Measurements from ENCODE around the gene REXO4.

The REXO4 gene

GRCh38 chr9:133394687-133395271, 23.0 kb downstream of the REXO4 start:
- TF ChIP-seq GATA2 (IDR thresholded peaks at IDR 0.05; ENCODE audit: low read depth, low read length): no peak
- TF ChIP-seq GATA3 (IDR thresholded peaks at IDR 0.05; ENCODE audit: low read depth, low read length): no peak

GRCh38 chr9:133393399-133393798, 24.4 kb downstream of the REXO4 start:
- TF ChIP-seq GATA2 (IDR thresholded peaks at IDR 0.05; ENCODE audit: low read depth, low read length) (no peak), GATA3 (IDR thresholded peaks at IDR 0.05; ENCODE audit: low read depth, low read length) (no peak)

DNA sequence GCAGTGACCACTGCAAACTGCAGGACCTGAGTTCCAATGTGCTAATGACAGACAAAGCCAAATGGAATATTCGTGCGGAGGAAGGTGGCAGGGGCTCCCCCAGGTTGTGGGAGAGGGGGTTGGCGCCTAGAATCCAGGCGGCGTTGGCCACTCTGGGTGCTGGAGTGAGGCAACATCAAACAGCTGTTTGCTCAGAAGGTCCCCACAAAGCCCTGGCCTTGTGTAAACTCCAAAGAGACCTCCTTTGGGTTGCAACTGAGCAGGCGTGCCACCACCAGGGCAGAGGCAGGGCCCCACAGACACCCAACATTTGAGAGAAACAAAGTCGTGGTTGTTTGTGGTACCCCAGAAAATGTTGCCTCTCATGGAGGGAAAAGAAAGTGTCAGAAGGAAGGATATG, 27.1 kb downstream of the REXO4 start:
- TF ChIP-seq GATA2 (IDR thresholded peaks at IDR 0.05; ENCODE audit: low read depth, low read length) (no peak), GATA3 (IDR thresholded peaks at IDR 0.05; ENCODE audit: low read depth, low read length) (no peak)

GRCh38 chr9:133389562-133389961, 28.2 kb downstream of the REXO4 start:
- TF ChIP-seq GATA2 (IDR thresholded peaks at IDR 0.05; ENCODE audit: low read depth, low read length) (no peak), GATA3 (IDR thresholded peaks at IDR 0.05; ENCODE audit: low read depth, low read length) (no peak)

DNA sequence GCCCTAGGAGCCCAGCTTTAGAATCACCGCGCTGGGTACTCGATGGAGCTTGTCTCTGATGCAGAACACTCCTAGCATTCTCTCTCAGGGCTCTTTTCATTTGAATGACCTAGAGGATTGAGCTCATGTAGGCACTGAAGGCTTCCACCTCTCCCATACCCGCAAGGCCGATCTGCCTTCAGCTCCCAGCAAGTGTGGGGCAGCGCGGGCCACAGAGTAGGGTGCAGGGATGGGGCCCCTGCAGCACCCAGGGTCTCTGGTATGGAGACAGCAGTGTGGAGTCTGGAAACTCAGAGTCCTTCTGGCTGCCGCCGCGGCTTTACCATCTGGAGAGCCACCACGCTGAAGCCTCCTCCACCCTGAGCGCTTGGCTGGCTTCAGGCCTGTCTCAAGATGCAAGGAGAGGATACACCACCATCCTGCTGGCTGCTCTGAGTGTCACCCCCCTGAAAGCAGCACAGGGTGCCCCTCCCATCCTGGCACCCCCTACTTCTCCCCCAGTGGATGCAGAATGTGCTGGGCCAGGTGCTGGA, 28.7 kb downstream of the REXO4 start:
- TF ChIP-seq GATA2 (IDR thresholded peaks at IDR 0.05; ENCODE audit: low read depth, low read length): no peak
- no peak for TF ChIP-seq GATA3 (IDR thresholded peaks at IDR 0.05; ENCODE audit: low read depth, low read length)

- TF ChIP-seq GATA2 (IDR thresholded peaks at IDR 0.05; ENCODE audit: low read depth, low read length) (no peak), GATA3 (IDR thresholded peaks at IDR 0.05; ENCODE audit: low read depth, low read length) (no peak)
These were observed 30.1 kb downstream of the REXO4 start for GRCh38 chr9:133387680-133388079.

DNA sequence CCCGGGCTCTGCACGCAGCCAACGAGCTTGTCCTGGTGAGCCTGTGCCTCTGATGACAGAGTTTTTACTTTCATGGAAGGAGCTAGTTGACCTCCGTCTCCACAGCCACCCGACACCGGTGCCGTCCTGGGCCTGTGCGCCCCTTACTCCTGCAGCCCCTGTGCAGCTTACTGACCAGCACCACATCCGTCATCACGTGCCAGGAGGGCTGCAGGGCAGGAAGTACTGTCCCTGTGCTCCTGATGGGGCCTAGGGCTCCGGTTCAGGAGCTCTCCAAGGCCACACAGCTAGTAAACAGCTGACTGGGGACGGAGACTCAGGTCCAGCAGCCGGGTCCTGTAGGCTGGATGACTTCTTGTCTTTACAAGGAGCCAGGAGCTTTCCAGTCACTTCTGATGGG, 31.5 kb downstream of the REXO4 start:
- TF ChIP-seq GATA3 (IDR thresholded peaks at IDR 0.05; ENCODE audit: low read depth, low read length): no peak
- TF ChIP-seq GATA2 (IDR thresholded peaks at IDR 0.05; ENCODE audit: low read depth, low read length): no peak

DNA sequence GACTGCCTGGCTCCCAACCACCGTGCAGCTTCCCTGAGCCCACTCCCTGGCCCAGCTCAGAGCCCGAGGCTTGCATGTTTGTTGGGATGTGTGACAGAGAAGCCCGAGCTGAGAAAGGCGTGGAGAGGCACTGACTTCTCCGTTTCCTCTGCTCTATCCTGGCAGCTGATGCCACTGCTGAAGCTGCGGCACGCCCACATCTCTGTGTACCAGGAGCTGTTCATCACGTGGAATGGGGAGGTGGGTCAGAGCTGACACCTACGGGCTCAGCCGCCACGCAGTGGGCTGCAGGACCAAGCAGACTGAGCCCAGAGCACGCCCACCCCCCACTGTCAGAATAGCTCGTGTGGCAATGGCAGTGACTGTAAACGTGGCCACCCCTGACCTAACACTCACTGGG, 32.4 kb downstream of the REXO4 start:
- TF ChIP-seq GATA2 (IDR thresholded peaks at IDR 0.05; ENCODE audit: low read depth, low read length) (no peak), GATA3 (IDR thresholded peaks at IDR 0.05; ENCODE audit: low read depth, low read length) (no peak)

DNA sequence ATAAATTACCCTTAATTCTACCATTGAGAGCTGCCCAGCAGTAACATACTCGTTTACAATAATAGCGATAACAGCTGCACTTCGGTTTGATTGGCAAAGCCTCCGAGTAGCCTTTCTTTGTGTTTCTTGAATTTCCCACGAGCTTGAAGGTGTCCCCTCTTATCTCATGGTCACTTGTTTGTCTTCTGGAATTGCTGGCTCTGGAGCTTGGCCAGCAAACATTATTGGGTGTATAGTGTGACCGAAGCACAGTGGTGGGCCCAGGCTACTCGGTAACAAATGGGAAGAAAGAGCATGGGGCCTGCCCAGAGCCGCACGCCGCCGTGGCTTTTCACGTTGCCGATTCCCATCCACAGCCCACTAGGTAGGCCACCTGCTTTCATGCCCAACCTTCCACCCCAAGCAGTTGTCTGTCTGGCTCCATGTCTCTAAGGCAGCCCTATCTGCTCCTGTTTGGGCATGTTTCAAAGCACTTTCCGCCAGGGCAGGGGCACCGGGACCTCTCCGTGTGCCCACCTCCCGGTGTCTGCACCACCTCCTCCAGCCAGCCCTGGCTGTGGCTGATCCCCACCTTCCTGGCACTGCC, 33.0 kb downstream of the REXO4 start:
- TF ChIP-seq GATA3 (IDR thresholded peaks at IDR 0.05; ENCODE audit: low read depth, low read length) (no peak), GATA2 (IDR thresholded peaks at IDR 0.05; ENCODE audit: low read depth, low read length) (no peak)

- TF ChIP-seq GATA3 (IDR thresholded peaks at IDR 0.05; ENCODE audit: low read depth, low read length) (no peak), GATA2 (IDR thresholded peaks at IDR 0.05; ENCODE audit: low read depth, low read length) (no peak)
These were observed 34.4 kb downstream of the REXO4 start for GRCh38 chr9:133383438-133383837.

DNA sequence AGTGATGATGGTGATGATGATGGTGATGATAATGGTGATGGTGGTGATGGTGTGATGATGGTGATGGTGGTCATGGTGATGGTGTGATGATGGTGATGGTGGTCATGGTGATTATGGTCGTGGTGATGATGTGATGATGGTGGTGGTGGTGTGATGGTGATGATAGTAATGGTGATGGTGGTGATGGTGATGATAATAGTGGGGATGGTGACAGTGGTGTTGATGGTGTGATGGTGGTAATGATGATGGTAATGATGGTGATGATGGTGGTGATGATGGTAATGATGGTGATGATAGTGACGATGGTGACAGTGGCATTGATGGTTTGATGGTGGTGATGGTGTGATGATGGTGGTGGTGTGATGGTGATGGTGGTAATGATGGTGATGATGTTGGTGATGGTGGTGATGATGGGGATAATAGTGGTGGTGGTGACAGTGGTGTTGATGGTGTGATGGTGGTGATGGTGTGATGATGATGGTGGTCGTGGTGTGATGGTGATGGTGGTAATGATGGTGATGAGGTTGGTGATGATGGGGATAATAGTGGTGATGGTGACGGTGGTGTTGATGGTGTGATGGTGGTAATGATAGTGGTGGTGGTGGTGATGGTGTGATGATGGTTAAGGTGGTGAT, 35.2 kb downstream of the REXO4 start:
- no peak for TF ChIP-seq GATA2 (IDR thresholded peaks at IDR 0.05; ENCODE audit: low read depth, low read length)
- TF ChIP-seq GATA3 (IDR thresholded peaks at IDR 0.05; ENCODE audit: low read depth, low read length): no peak

GRCh38 chr9:133380734-133381133, 37.1 kb downstream of the REXO4 start:
- TF ChIP-seq GATA2 (IDR thresholded peaks at IDR 0.05; ENCODE audit: low read depth, low read length) (no peak), GATA3 (IDR thresholded peaks at IDR 0.05; ENCODE audit: low read depth, low read length) (no peak)

- TF ChIP-seq GATA3 (IDR thresholded peaks at IDR 0.05; ENCODE audit: low read depth, low read length): no peak
- TF ChIP-seq GATA2 (IDR thresholded peaks at IDR 0.05; ENCODE audit: low read depth, low read length): no peak
These were observed 38.4 kb downstream of the REXO4 start for GRCh38 chr9:133379153-133380086.

- TF ChIP-seq GATA2 (IDR thresholded peaks at IDR 0.05; ENCODE audit: low read depth, low read length) (no peak), GATA3 (IDR thresholded peaks at IDR 0.05; ENCODE audit: low read depth, low read length) (no peak)
These were observed 39.3 kb downstream of the REXO4 start for GRCh38 chr9:133378408-133378962.

Data from SH-SY5Y (cell line).